H9 (cell line): ENCODE data around the gene PRKAR2A. TPM values are rescaled to one million over a fixed set of nuclear protein-coding genes. Genes with fewer than 3 reads are reported as not detected.
"Not testable (repeated sequence)": the region's sequence is repeated elsewhere in the genome, so short reads cannot be mapped to it uniquely, and the experiment has no call there.

Experiments
- DNase-seq: peaks from one replicate; pipeline ENCODE4 v3.0.0-alpha.2; 2017
- H2AFZ ChIP-seq: one replicate; pipeline ENCODE4 v1.6.1; 2013; ENCODE audit warnings: mild to moderate bottlenecking, low read length, control low read depth, moderate library complexity
- H2AK5ac ChIP-seq: 2 replicates; pipeline ENCODE4 v1.6.1; 2013; ENCODE audit warnings: low read length, control low read depth, mixed read lengths; ENCODE audit not compliant: insufficient read length
- H2BK120ac ChIP-seq: one replicate; pipeline ENCODE4 v1.6.1; 2013; ENCODE audit warnings: low read depth, mild to moderate bottlenecking, low read length, control low read depth, inconsistent platforms; ENCODE audit not compliant: poor library complexity, severe bottlenecking
- H2BK12ac ChIP-seq: 2 replicates; pipeline ENCODE4 v1.6.1; 2013; ENCODE audit warnings: low read length, control low read depth, mixed read lengths, low read depth; ENCODE audit not compliant: insufficient read length
- H2BK15ac ChIP-seq: 2 replicates; pipeline ENCODE4 v1.6.1; 2013; ENCODE audit warnings: low read depth, low read length, control low read depth
- H2BK20ac ChIP-seq: one replicate; pipeline ENCODE4 v1.6.1; 2013; ENCODE audit warnings: low read depth, mild to moderate bottlenecking, low read length, control low read depth, inconsistent platforms; ENCODE audit not compliant: poor library complexity, severe bottlenecking
- H2BK5ac ChIP-seq: 2 replicates; pipeline ENCODE4 v1.6.1; 2013; ENCODE audit warnings: low read length, control low read depth, mixed read lengths; ENCODE audit not compliant: insufficient read length
- H3K14ac ChIP-seq: 2 replicates; pipeline ENCODE4 v1.6.1; 2013; ENCODE audit warnings: low read length, control low read depth; ENCODE audit not compliant: insufficient read depth
- H3K18ac ChIP-seq: 2 replicates; pipeline ENCODE4 v1.6.1; 2013; ENCODE audit warnings: low read depth, mild to moderate bottlenecking, mixed read lengths, low read length, control low read depth; ENCODE audit not compliant: insufficient read length
- H3K23ac ChIP-seq: 2 replicates; pipeline ENCODE4 v1.6.1; 2013; ENCODE audit warnings: low read length, control low read depth, mixed read lengths, low read depth; ENCODE audit not compliant: insufficient read length
- H3K23me2 ChIP-seq: 2 replicates; pipeline ENCODE4 v1.6.1; 2013; ENCODE audit warnings: low read depth, mild to moderate bottlenecking, mixed read lengths, low read length, control low read depth; ENCODE audit not compliant: insufficient read length, poor library complexity, severe bottlenecking
- H3K27ac ChIP-seq: 2 replicates; pipeline ENCODE4 v1.5.1; 2013; ENCODE audit warnings: low read length, control low read depth, mixed read lengths, low read depth; ENCODE audit not compliant: insufficient read length
- H3K27me3 ChIP-seq: 2 replicates; pipeline ENCODE4 v1.6.1; 2013; ENCODE audit warnings: low read length, control low read depth, inconsistent platforms; ENCODE audit not compliant: insufficient read depth
- H3K4ac ChIP-seq: 2 replicates; pipeline ENCODE4 v1.6.1; 2013; ENCODE audit warnings: low read depth, mild to moderate bottlenecking, control low read depth, inconsistent platforms, low read length, moderate library complexity
- H3K4me1 ChIP-seq: 2 replicates; pipeline ENCODE4 v1.6.1; 2013; ENCODE audit warnings: low read length, control low read depth, inconsistent platforms; ENCODE audit not compliant: insufficient read depth
- H3K4me2 ChIP-seq: 2 replicates; pipeline ENCODE4 v1.6.1; 2013; ENCODE audit warnings: low read length, control low read depth, mixed read lengths; ENCODE audit not compliant: insufficient read length, insufficient read depth
- H3K56ac ChIP-seq: 2 replicates; pipeline ENCODE4 v1.6.1; 2013; ENCODE audit warnings: low read depth, mild to moderate bottlenecking, mixed read lengths, low read length, control low read depth; ENCODE audit not compliant: insufficient read length
- H3K79me1 ChIP-seq: 2 replicates; pipeline ENCODE4 v1.6.1; 2013; ENCODE audit warnings: low read depth, mild to moderate bottlenecking, moderate library complexity, low read length, control low read depth, inconsistent platforms; ENCODE audit not compliant: insufficient read depth, poor library complexity, severe bottlenecking
- H3K79me2 ChIP-seq: 2 replicates; pipeline ENCODE4 v1.6.1; 2013; ENCODE audit warnings: low read length, control low read depth, inconsistent platforms; ENCODE audit not compliant: insufficient read depth
- H3K9ac ChIP-seq: 2 replicates; pipeline ENCODE4 v1.6.1; 2013; ENCODE audit warnings: low read length, control low read depth, mixed read lengths; ENCODE audit not compliant: insufficient read length; ENCODE audit errors: extremely low read depth
- H3K9me3 ChIP-seq: one replicate; pipeline ENCODE4 v1.6.1; 2013; ENCODE audit warnings: low read depth, low read length, inconsistent platforms; ENCODE audit not compliant: control insufficient read depth
- H3T11ph ChIP-seq: one replicate; pipeline ENCODE4 v1.6.1; 2013; ENCODE audit warnings: mild to moderate bottlenecking, low read length, control low read depth, inconsistent platforms
- H4K20me1 ChIP-seq: one replicate; pipeline ENCODE4 v1.6.1; 2013; ENCODE audit not compliant: control insufficient read depth, insufficient read length, insufficient read depth
- H4K5ac ChIP-seq: 2 replicates; pipeline ENCODE4 v1.6.1; 2013; ENCODE audit warnings: low read depth, mild to moderate bottlenecking, mixed read lengths, low read length, control low read depth; ENCODE audit not compliant: insufficient read length
- H4K8ac ChIP-seq: replicated peaks from 2 replicates; pipeline ENCODE4 v1.6.1; 2013; ENCODE audit warnings: low read length, control low read depth, mixed read lengths, low read depth; ENCODE audit not compliant: insufficient read length
- H4K91ac ChIP-seq: 2 replicates; pipeline ENCODE4 v1.6.1; 2013; ENCODE audit warnings: low read depth, mild to moderate bottlenecking, moderate library complexity, mixed read lengths, low read length, control low read depth; ENCODE audit not compliant: insufficient read length
- H3K27ac Mint-ChIP-seq, 3 experiments: 2 replicates in 2 of 3; 3 replicates in 1 of 3; pipeline ENCODE4 v1.8.0; 2020 to 2021; ENCODE audit warnings: mixed read lengths in 3 of 3, mild to moderate bottlenecking in 1 of 3, moderate library complexity in 1 of 3
- H3K27me3 Mint-ChIP-seq: 2 replicates; pipeline ENCODE4 v1.8.0; 2021; ENCODE audit warnings: low read depth, mild to moderate bottlenecking, moderate library complexity, mixed read lengths
- H3K36me3 Mint-ChIP-seq, 3 experiments: 2 replicates in 2 of 3; 3 replicates in 1 of 3; pipeline ENCODE4 v1.8.0; 2020 to 2021; ENCODE audit warnings: low read depth in 3 of 3, mixed read lengths in 3 of 3; ENCODE audit not compliant: insufficient read depth in 1 of 3
- H3K4me1 Mint-ChIP-seq, 2 experiments: 2 replicates each; pipeline ENCODE4 v1.8.0; 2020; ENCODE audit warnings: mixed read lengths in 2 of 2
- H3K4me3 Mint-ChIP-seq, 2 experiments: 2 replicates in 1 of 2; 3 replicates in 1 of 2; pipeline ENCODE4 v1.8.0; 2020 to 2021; ENCODE audit warnings: mild to moderate bottlenecking in 2 of 2, mixed read lengths in 2 of 2, moderate library complexity in 1 of 2
- H3K9me3 Mint-ChIP-seq, 2 experiments: 2 replicates in 1 of 2; 3 replicates in 1 of 2; pipeline ENCODE4 v1.8.0; 2020; ENCODE audit warnings: mild to moderate bottlenecking in 2 of 2, mixed read lengths in 2 of 2, moderate library complexity in 1 of 2
- CTCF ChIP-seq: fragments of 200-600 bp; sonication (generic); conservative IDR thresholded peaks from 3 replicates; pipeline ENCODE4 v1.8.0; 2021; ENCODE audit warnings: antibody characterized with exemption, mild to moderate bottlenecking
- WGBS: extraction: QIAGEN DNeasy Blood & Tissue Kit; methylation state at CpG from one replicate; pipeline ENCODE4 v1.1.7; 2013; ENCODE audit warnings: missing lambda C conversion rate, low lambda C conversion rate, mixed read lengths; ENCODE audit not compliant: insufficient read length; ENCODE audit errors: extremely low coverage; 5-methylcytosine and 5-hydroxymethylcytosine counted together
- total RNA-seq: library from RNA; stranded (reverse); gene quantifications from 2 replicates; pipeline ENCODE4 v1.2.1, GENCODE V29; 2021

Gene PRKAR2A
- total RNA-seq, 1 experiment from 2014 or later, result 39.1 TPM

GRCh38 chr3:48727511-48727910 lies 120.2 kb downstream of the PRKAR2A start:
- WGBS, result no CpG with 5 or more reads among the region's 8 CpGs
- H3K23ac ChIP-seq, result no peak overlapping the region
- no peak overlapping the region for H3T11ph ChIP-seq
- Mint-ChIP-seq H3K9me3 (no peaks in the 10 kb centered on the region; a peak in 1 of 5 replicates), H3K36me3 (no peaks in the 10 kb centered on the region), H3K27ac (no peak overlapping the region), H3K4me3 (no peak overlapping the region), H3K27me3 (peaks cover 22% of the 10 kb centered on the region), H3K4me1 (no peaks in the 10 kb centered on the region)
- H3K9ac ChIP-seq, result no peak overlapping the region
- no peaks in the 10 kb centered on the region for H3K79me1 ChIP-seq
- H4K20me1 ChIP-seq, result no peaks in the 10 kb centered on the region
- no peak overlapping the region for H2BK120ac ChIP-seq
- no peak overlapping the region for H3K56ac ChIP-seq
- no peak overlapping the region for H3K14ac ChIP-seq
- H2AFZ ChIP-seq, result no peak overlapping the region
- DNase-seq, result no peak
- H2AK5ac ChIP-seq, result no peak overlapping the region
- H2BK15ac ChIP-seq, result no peak overlapping the region
- no peaks in the 10 kb centered on the region for H3K23me2 ChIP-seq
- no peaks in the 10 kb centered on the region for H3K27me3 ChIP-seq
- H4K8ac ChIP-seq, result no peak overlapping the region
- H2BK5ac ChIP-seq, result no peak overlapping the region
- no peaks in the 10 kb centered on the region for H3K9me3 ChIP-seq
- H3K4ac ChIP-seq, result no peak overlapping the region
- H4K91ac ChIP-seq, result no peak overlapping the region
- no peak overlapping the region for H2BK12ac ChIP-seq
- no peaks in the 10 kb centered on the region for H3K4me1 ChIP-seq
- no peak overlapping the region for H3K27ac ChIP-seq
- no peak for TF ChIP-seq CTCF
- no peak overlapping the region for H3K18ac ChIP-seq
- H3K79me2 ChIP-seq, result no peaks in the 10 kb centered on the region
- H4K5ac ChIP-seq, result no peak overlapping the region
- no peak overlapping the region for H3K4me2 ChIP-seq
- H2BK20ac ChIP-seq, result no peak overlapping the region

- not testable (repeated sequence) for H3K79me1 ChIP-seq, H3K9ac ChIP-seq, H2BK120ac ChIP-seq, H3K36me3 Mint-ChIP-seq, H3K79me2 ChIP-seq, H2AK5ac ChIP-seq, H3K23ac ChIP-seq, H3K4me1 Mint-ChIP-seq, DNase-seq, H3K4me2 ChIP-seq, H3K9me3 Mint-ChIP-seq, H4K20me1 ChIP-seq, H3T11ph ChIP-seq, H3K14ac ChIP-seq, H2AFZ ChIP-seq, H2BK12ac ChIP-seq, H3K9me3 ChIP-seq, H3K27me3 ChIP-seq, H3K4ac ChIP-seq, H2BK5ac ChIP-seq, H2BK20ac ChIP-seq, H3K27ac Mint-ChIP-seq, H2BK15ac ChIP-seq, H4K5ac ChIP-seq, H3K27ac ChIP-seq, H3K23me2 ChIP-seq, H4K8ac ChIP-seq, H3K18ac ChIP-seq, H3K4me1 ChIP-seq, H3K56ac ChIP-seq, H3K4me3 Mint-ChIP-seq, H4K91ac ChIP-seq
- no CpG with 5 or more reads among the region's 8 CpGs for WGBS
- peaks cover 19% of the 10 kb centered on the region for H3K27me3 Mint-ChIP-seq
Measured at GRCh38 chr3:48725185-48725855, 122.4 kb downstream of the PRKAR2A start.
